ENCODE measurements around the gene ZNF789.
A peak's percentile ranks its signal among the peaks of the same experiment; 100 is the strongest.
"Not testable (repeated sequence)": the region's sequence is repeated elsewhere in the genome, so short reads cannot be mapped to it uniquely, and the experiment has no call there.

The ZNF789 gene
- total RNA-seq, result 11.9 to 22.1 (median 13.3) reads per million in 4 experiments

GRCh38 chr7:99472561-99473314, at the start of gene ZNF789:
Gene ZNF789, plus strand, starts transcription at chr7:99472890. Its CDS starts 3,567 bp downstream, at chr7:99476457.
- peak; percentile 95 for DNase-seq

GRCh38 chr7:99424932-99425730, 47.6 kb upstream of the ZNF789 start:
- no peak for DNase-seq

- no peak for DNase-seq
Observed at GRCh38 chr7:99428972-99429566, 43.6 kb upstream of the ZNF789 start.

GRCh38 chr7:99429756-99430155, 42.9 kb upstream of the ZNF789 start:
- DNase-seq, result no peak

GRCh38 chr7:99431756-99432540, 40.7 kb upstream of the ZNF789 start:
- DNase-seq, result not testable (repeated sequence)

GRCh38 chr7:99433158-99433557, 39.5 kb upstream of the ZNF789 start:
- DNase-seq, result no peak

GRCh38 chr7:99437946-99438572, 34.6 kb upstream of the ZNF789 start:
- DNase-seq, result no peak

GRCh38 chr7:99438573-99439480, 33.9 kb upstream of the ZNF789 start, which contains the start of the genes CPSF4 and PTCD1:
Gene CPSF4, plus strand, starts transcription at chr7:99438943. Its CDS starts 140 bp downstream, at chr7:99439083.
Gene PTCD1, minus strand, starts transcription at chr7:99438798. Its CDS starts 3,556 bp downstream, at chr7:99435242.
- DNase-seq, result peak; percentile 69

- no peak for DNase-seq
Observed at GRCh38 chr7:99440195-99440594, 32.5 kb upstream of the ZNF789 start.

- no peak for DNase-seq
Observed at GRCh38 chr7:99446096-99446495, 26.6 kb upstream of the ZNF789 start.

GRCh38 chr7:99447943-99448342, 24.7 kb upstream of the ZNF789 start:
- DNase-seq, result no peak

- DNase-seq, result no peak
Observed at GRCh38 chr7:99448855-99449254, 23.8 kb upstream of the ZNF789 start.

GRCh38 chr7:99449326-99449725, 23.4 kb upstream of the ZNF789 start:
- DNase-seq, result no peak

GRCh38 chr7:99451936-99452335, 20.8 kb upstream of the ZNF789 start:
- no peak for DNase-seq

GRCh38 chr7:99452541-99452940, 20.1 kb upstream of the ZNF789 start:
- no peak for DNase-seq

- no peak for DNase-seq
Observed at GRCh38 chr7:99453105-99453504, 19.6 kb upstream of the ZNF789 start.

GRCh38 chr7:99455874-99456273, 16.8 kb upstream of the ZNF789 start:
- no peak for DNase-seq

- no peak for DNase-seq
Observed at GRCh38 chr7:99456288-99456687, 16.4 kb upstream of the ZNF789 start.

GRCh38 chr7:99457050-99457649, 15.5 kb upstream of the ZNF789 start:
- DNase-seq, result no peak
